Measurements from ENCODE around the gene PSMG3. TPM values are rescaled to one million over a fixed set of nuclear protein-coding genes. Genes with fewer than 3 reads are reported as not detected.

The PSMG3 gene
- total and polyA plus RNA-seq, 2 donors (not counting 3 experiments of a cell fraction or from before 2014, with no cell fraction given) = 25.5 to 49.7 TPM

DNA sequence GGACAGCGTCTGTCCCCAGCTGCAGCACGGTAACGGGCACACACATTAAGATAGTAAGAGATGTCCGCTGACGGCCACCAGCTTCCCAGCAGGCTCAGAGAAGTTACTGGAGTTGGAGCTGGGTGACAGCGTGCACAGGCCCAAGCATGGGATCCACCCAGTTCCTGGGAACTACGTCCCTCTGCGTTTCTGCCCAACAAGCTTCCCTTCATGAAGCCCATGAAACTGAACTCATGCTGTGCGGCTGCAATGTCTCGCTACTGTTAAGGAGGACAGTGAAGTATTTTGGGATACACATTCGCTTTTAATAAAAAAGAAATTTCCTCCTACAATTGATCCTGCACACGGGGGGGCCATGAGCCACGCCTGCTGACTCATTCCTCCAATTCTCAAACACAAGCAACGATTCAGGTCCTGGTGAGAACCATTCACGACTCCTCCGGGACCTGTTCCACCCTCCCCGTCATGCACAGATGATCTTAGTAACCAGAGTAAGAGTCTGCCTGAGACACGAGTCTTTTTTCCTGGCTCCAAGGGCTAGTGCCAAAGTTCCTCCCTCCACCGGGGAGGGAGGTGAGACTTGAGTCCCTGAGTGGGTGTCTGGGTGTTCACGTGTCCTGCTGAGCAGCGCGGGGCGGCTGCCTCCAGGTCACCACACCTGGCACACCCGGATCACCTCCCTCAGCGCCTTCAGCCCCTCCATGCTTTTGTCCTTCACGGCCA, 2.6 kb downstream of the PSMG3 start:
- ChIA-PET POLR2A (no interaction called here), CTCF (no interaction called here)
- no peak overlapping the region for H2AFZ ChIP-seq (ENCODE audit: low read depth, low read length)
- FAIRE-seq (no peak), DNase-seq (ENCODE audit: low read depth, low spot score) (no peak)
- H4K20me1 ChIP-seq (replicated peaks; ENCODE audit: control insufficient read depth, extremely low read depth, insufficient read depth, low read length) = no peaks in the 10 kb centered on the region
- no peak overlapping the region for H3K4me2 ChIP-seq (ENCODE audit: insufficient read depth, low read length)
- peaks cover 6% of the 10 kb centered on the region for H3K79me2 ChIP-seq (ENCODE audit: control insufficient read depth, insufficient read depth, low read length)
- no peak for TF ChIP-seq FOS (IDR thresholded peaks at IDR 0.05; ENCODE audit: borderline replicate concordance, insufficient read depth, low read length)
- TF ChIP-seq JUN (IDR thresholded peaks at IDR 0.05; ENCODE audit: borderline replicate concordance, insufficient read depth, insufficient read length, low read depth) = no peak
- no peak for TF ChIP-seq POLR2AphosphoS5 (IDR thresholded peaks at IDR 0.05; ENCODE audit: insufficient read depth, low read depth, low read length)
- TF ChIP-seq, protein P1, sequence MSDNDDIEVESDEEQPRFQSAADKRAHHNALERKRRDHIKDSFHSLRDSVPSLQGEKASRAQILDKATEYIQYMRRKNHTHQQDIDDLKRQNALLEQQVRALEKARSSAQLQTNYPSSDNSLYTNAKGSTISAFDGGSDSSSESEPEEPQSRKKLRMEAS (IDR thresholded peaks at IDR 0.05; ENCODE audit: insufficient read depth, insufficient read length) = no peak
- no peak for TF ChIP-seq MYC (IDR thresholded peaks at IDR 0.05; ENCODE audit: low read depth, low read length)
- no peak for TF ChIP-seq GATA2 (IDR thresholded peaks at IDR 0.05; ENCODE audit: insufficient read depth, insufficient read length, low read depth, low read length)
- no peak for TF ChIP-seq POLR2A (IDR thresholded peaks at IDR 0.05; ENCODE audit: low read depth, low read length)
- TF ChIP-seq EZH2 (IDR thresholded peaks at IDR 0.05; ENCODE audit: borderline replicate concordance, low read depth, low read length, severe bottlenecking) = no peak
- TF ChIP-seq, protein P2, sequence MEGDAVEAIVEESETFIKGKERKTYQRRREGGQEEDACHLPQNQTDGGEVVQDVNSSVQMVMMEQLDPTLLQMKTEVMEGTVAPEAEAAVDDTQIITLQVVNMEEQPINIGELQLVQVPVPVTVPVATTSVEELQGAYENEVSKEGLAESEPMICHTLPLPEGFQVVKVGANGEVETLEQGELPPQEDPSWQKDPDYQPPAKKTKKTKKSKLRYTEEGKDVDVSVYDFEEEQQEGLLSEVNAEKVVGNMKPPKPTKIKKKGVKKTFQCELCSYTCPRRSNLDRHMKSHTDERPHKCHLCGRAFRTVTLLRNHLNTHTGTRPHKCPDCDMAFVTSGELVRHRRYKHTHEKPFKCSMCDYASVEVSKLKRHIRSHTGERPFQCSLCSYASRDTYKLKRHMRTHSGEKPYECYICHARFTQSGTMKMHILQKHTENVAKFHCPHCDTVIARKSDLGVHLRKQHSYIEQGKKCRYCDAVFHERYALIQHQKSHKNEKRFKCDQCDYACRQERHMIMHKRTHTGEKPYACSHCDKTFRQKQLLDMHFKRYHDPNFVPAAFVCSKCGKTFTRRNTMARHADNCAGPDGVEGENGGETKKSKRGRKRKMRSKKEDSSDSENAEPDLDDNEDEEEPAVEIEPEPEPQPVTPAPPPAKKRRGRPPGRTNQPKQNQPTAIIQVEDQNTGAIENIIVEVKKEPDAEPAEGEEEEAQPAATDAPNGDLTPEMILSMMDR (IDR thresholded peaks at IDR 0.05; ENCODE audit: extremely low read depth in 1 of 2, insufficient read depth in 1 of 2, low read depth in 1 of 2, low read length in 2 of 2) = no peak
- H3K9ac ChIP-seq (replicated peaks; ENCODE audit: extremely low read depth, insufficient read depth, low read length) = no peak overlapping the region
- no peaks in the 10 kb centered on the region for H3K27me3 ChIP-seq (ENCODE audit: control insufficient read depth in 2 of 2, insufficient read depth in 2 of 2, low read length in 2 of 2)
- no peaks in the 10 kb centered on the region for H3K9me3 ChIP-seq (replicated peaks; ENCODE audit: control insufficient read depth, insufficient read depth, low read length)
- H3K36me3 ChIP-seq (ENCODE audit: control insufficient read depth in 2 of 2, extremely low read depth in 1 of 2, insufficient read depth in 2 of 2, low read length in 2 of 2) = peaks cover 5 to 11% of the 10 kb centered on the region in 2 experiments
- peaks cover 3% of the 10 kb centered on the region for H3K4me1 ChIP-seq (ENCODE audit: control insufficient read depth, extremely low read depth, insufficient read depth, low read length)
- no TSS peak for BruUV-seq (replicated peaks)
- no peak overlapping the region for H3K27ac ChIP-seq (ENCODE audit: insufficient read depth, low read depth, low read length)
- no peaks in the 10 kb centered on the region for H3K9me1 ChIP-seq (replicated peaks; ENCODE audit: control insufficient read depth, extremely low read depth, insufficient read depth, low read length)
- intact Hi-C loops (cut with micrococcal nuclease) = no loop called here
- H3K4me3 ChIP-seq (replicated peaks in 1 of 3; ENCODE audit: insufficient read depth in 1 of 3, low read depth in 1 of 3, low read length in 3 of 3) = no peak overlapping the region
- dilution Hi-C loops (cut with MboI; ENCODE audit: extremely low pct_ligation_motif_present, low sequenced_read_pairs) = no loop called here
